Measurements from ENCODE around the gene PDZD2. TPM values are rescaled to one million over a fixed set of nuclear protein-coding genes. Genes with fewer than 3 reads are reported as not detected.

PDZD2 gene
- total RNA-seq, 1 donor from 2014 or later = 42.7 TPM

GRCh38 chr5:31671339-31671741 lies 32.4 kb downstream of the PDZD2 start:
- TF ChIP-seq CTCF (IDR thresholded peaks at IDR 0.05) (no peak), POLR2AphosphoS5 (IDR thresholded peaks at IDR 0.05; ENCODE audit: insufficient read depth in 1 of 2, low read depth in 1 of 2) (no peak), POLR2A (IDR thresholded peaks at IDR 0.05) (no peak)
- intact Hi-C loops (cut with DNase I) = no loop called here
- Histone ChIP-seq H3K27me3 (no peaks in the 10 kb centered on the region), H3K9me3 (no peaks in the 10 kb centered on the region), H3K4me3 (no peak overlapping the region), H3K27ac (no peak overlapping the region), H3K36me3 (no peaks in the 10 kb centered on the region), H3K4me1 (no peaks in the 10 kb centered on the region)
- DNase-seq (ENCODE audit: extremely low spot score in 2 of 2) = no peak

GRCh38 chr5:31674371-31674951 lies 35.5 kb downstream of the PDZD2 start:
- Histone ChIP-seq H3K4me3 (no peak overlapping the region), H3K27ac (no peak overlapping the region), H3K4me1 (no peaks in the 10 kb centered on the region), H3K9me3 (no peaks in the 10 kb centered on the region), H3K36me3 (no peaks in the 10 kb centered on the region), H3K27me3 (no peaks in the 10 kb centered on the region)
- TF ChIP-seq POLR2AphosphoS5 (IDR thresholded peaks at IDR 0.05; ENCODE audit: insufficient read depth in 1 of 2, low read depth in 1 of 2) (no peak), CTCF (IDR thresholded peaks at IDR 0.05) (no peak), POLR2A (IDR thresholded peaks at IDR 0.05) (no peak)
- no peak for DNase-seq (ENCODE audit: extremely low spot score in 2 of 2)
- intact Hi-C loops (cut with DNase I) = no loop called here

GRCh38 chr5:31675472-31675871 lies 36.5 kb downstream of the PDZD2 start:
- no peak for DNase-seq (ENCODE audit: extremely low spot score in 2 of 2)
- no peak for TF ChIP-seq CTCF (IDR thresholded peaks at IDR 0.05)
- no peak for TF ChIP-seq POLR2A (IDR thresholded peaks at IDR 0.05)
- intact Hi-C loops (cut with DNase I) = no loop called here

GRCh38 chr5:31678180-31678579 lies 39.2 kb downstream of the PDZD2 start:
- intact Hi-C loops (cut with DNase I) = no loop called here
- H3K9me3 ChIP-seq = no peaks in the 10 kb centered on the region
- H3K27me3 ChIP-seq = no peaks in the 10 kb centered on the region
- TF ChIP-seq POLR2A (IDR thresholded peaks at IDR 0.05) = no peak
- no peak for TF ChIP-seq POLR2AphosphoS5 (IDR thresholded peaks at IDR 0.05; ENCODE audit: insufficient read depth in 1 of 2, low read depth in 1 of 2)
- TF ChIP-seq CTCF (IDR thresholded peaks at IDR 0.05) = no peak
- no peak overlapping the region for H3K27ac ChIP-seq
- H3K4me1 ChIP-seq = no peaks in the 10 kb centered on the region
- no peaks in the 10 kb centered on the region for H3K36me3 ChIP-seq
- DNase-seq (ENCODE audit: extremely low spot score in 2 of 2) = no peak
- H3K4me3 ChIP-seq = no peak overlapping the region

More at GRCh38 chr5:31675472-31675871, 36.5 kb downstream of the PDZD2 start:
- H3K27ac ChIP-seq = no peak overlapping the region
- no peaks in the 10 kb centered on the region for H3K9me3 ChIP-seq
- no peaks in the 10 kb centered on the region for H3K4me1 ChIP-seq
- H3K4me3 ChIP-seq = no peak overlapping the region
- no peaks in the 10 kb centered on the region for H3K36me3 ChIP-seq
- H3K27me3 ChIP-seq = no peaks in the 10 kb centered on the region

- no peak overlapping the region for H3K4me3 ChIP-seq
- H3K27ac ChIP-seq = no peak overlapping the region
- H3K27me3 ChIP-seq = no peaks in the 10 kb centered on the region
- intact Hi-C loops (cut with DNase I) = no loop called here
- TF ChIP-seq POLR2A (IDR thresholded peaks at IDR 0.05) (no peak), CTCF (IDR thresholded peaks at IDR 0.05) (no peak), POLR2AphosphoS5 (IDR thresholded peaks at IDR 0.05; ENCODE audit: insufficient read depth in 1 of 2, low read depth in 1 of 2) (no peak)
- H3K9me3 ChIP-seq = no peaks in the 10 kb centered on the region
- no peaks in the 10 kb centered on the region for H3K36me3 ChIP-seq
- no peak for DNase-seq (ENCODE audit: extremely low spot score in 2 of 2)
- H3K4me1 ChIP-seq = no peaks in the 10 kb centered on the region
These were observed 41.6 kb downstream of the PDZD2 start for GRCh38 chr5:31680528-31680927.

All from vagina (tissue), 2 donors.